GM18502 (cell line): ENCODE results near the gene KIF18A.

Experiments
- ATAC-seq: cut with Tn5 transposase; IDR thresholded peaks from one replicate; pipeline ENCODE4 v1.9.1; 2021; ENCODE audit warnings: mild to moderate bottlenecking; ENCODE audit not compliant: unreplicated experiment, poor library complexity

The KIF18A gene

GRCh38 chr11:27972522-27973170 lies 135.3 kb downstream of the KIF18A start:
- no peak for ATAC-seq

- no peak for ATAC-seq
Observed at GRCh38 chr11:27971171-27971570, 136.8 kb downstream of the KIF18A start.
